Epidermal melanocyte (primary cell): ENCODE results near the gene ZNRF1.
"Not testable (repeated sequence)": the region's sequence is repeated elsewhere in the genome, so short reads cannot be mapped to it uniquely, and the experiment has no call there.

Source experiments
- DNase-seq: peaks from one replicate; pipeline ENCODE4 v3.0.0; 2011; ENCODE audit warnings: low spot score; ENCODE audit not compliant: insufficient read length

ZNRF1 gene

GRCh38 chr16:75000481-75001081 lies 1.8 kb downstream of the ZNRF1 start:
- DNase-seq: no peak

GRCh38 chr16:75002474-75002873 lies 3.6 kb downstream of the ZNRF1 start:
- no peak for DNase-seq

DNA sequence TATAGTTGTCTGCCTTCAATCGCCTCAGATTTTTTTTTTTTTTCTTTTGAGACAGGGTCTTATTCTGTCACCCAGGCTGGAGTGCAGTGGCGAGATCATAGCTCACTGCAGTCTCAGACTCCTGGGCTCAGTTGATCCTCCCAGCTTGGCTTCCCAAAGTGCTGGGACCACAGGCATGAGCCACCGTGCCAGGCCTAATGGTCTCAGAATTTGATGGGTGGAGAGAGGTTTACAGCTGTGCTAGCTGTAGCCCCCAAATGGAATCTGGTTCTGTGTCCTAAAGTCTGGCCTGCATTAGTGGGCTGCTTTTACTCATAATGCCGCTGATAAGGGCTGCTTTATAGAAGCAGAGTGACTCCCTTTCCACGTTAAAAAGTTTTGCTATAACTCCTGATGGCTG lies 5.1 kb downstream of the ZNRF1 start:
- no peak for DNase-seq

GRCh38 chr16:75004460-75004859 lies 5.6 kb downstream of the ZNRF1 start:
- DNase-seq: no peak

- DNase-seq: no peak
Observed at GRCh38 chr16:75005697-75006096, 6.9 kb downstream of the ZNRF1 start.

DNA sequence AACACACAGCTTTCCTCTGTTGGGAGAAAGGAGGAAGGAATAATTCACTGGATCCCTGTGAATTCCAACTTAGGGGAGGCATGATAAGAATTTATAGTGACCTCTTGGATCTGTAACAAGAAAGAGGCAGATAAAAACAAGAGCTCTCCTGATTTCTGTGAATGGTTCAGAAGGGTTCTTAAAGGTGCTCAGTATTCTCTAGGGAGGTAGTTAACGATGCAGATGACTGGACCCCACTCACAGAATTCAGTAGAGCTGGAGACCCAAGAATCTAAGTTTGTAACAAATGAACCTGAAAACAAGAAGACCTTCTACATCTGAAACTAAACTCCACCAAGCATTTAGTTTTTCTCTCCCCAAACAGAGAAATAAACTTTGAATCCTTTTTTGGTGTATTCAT lies 8.6 kb downstream of the ZNRF1 start:
- no peak for DNase-seq

DNA sequence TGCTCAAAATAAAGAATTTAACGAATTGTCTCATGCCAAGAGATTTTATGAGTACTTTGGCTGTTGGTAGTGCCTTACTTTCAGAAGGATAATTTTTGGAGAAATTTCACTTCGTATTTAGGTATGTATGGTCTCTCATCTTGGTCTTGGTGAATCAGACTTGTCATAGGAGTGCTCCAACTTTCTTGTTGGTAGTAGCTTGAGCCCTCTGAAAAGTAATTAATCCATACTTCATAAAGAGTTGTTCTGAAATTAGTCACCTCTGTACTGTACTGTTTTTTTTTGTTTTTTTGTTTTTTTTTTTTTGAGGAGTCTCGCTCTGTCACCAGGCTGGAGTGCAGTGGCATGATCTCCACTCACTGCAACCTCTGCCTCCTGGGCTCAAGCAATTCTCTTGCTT lies 11.6 kb downstream of the ZNRF1 start:
- no peak for DNase-seq

DNA sequence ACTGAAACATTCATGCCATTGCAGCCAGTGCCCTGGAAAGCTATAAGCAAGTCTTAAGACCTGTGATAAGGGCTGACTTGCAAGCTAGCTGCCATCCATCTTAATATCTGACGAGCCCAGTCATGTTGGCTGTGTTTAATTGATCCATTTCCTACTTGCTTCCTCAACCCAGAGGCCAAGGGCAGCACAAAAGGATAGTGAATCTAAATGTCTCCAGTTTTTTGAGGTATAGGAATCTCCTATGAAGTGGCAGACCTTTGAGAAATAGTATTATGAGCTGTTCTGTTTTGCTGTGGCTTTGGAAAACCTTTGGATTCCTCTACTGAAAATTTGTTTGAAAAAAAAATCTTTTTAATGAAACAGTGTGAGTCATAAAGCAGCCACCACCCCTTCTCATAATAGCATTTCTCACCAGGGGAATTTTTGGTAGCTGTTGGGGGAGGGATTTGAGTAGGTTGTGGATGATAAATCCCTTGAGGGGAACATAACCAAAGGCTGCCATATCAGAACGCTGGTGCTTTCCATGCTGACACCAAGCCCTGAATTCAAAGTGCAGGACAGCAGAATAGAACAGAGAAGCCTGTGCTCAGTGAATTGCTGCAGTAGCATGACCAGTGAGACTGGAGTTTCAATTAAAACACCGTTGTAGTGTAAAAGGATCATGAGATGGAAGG lies 12.9 kb downstream of the ZNRF1 start:
- no peak for DNase-seq

- DNase-seq: no peak
Observed at GRCh38 chr16:75012380-75013081, 13.7 kb downstream of the ZNRF1 start.

DNA sequence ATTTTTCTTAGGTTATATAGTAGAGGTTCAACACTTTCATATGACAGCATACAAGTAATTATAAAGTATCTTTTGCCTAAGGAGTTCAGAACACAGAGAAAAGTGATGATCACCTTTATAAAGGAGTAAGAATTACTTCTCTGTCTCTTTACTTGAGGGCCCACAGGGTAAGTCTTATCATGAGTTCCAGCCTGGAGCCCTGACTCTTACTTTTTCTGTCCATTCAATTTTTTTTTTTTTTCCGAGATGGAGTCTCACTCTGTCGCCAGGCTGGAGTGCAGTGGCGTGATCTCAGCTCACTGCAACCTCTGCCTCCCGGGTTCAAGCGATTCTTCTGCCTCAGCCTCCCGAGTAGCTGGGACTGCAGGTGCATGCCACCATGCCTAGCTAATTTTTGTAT lies 14.3 kb downstream of the ZNRF1 start:
- not testable (repeated sequence) for DNase-seq

GRCh38 chr16:75014318-75014717 lies 15.5 kb downstream of the ZNRF1 start:
- no peak for DNase-seq

DNA sequence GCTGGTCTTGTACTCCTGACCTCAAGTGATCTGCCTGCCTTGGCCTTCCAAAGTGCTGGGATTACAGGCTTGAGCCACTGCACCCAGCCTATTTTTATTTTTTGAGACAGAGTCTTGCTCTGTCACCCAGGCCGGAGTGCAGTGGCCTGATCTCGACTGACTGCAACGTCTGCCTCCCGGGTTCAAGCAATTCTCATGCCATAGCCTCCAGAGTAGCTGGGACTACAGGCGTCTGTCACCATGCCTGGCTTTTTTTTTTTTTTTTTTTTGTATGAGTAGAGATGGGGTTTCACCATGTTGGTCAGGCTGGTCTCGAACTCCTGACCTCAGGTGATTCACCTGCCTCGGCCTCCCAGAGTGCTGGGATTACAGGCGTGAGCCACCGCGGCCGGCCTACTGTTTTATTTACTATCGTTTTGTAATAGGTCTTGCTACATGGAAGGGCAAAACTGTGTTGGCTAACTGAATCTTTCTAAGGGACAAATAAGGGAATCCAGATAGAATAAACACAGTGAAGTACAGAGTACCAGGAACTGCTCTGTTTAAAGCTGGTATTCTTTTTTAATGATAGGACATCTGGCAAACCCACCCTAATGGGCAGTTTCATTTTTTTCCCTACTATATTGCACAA lies 17.7 kb downstream of the ZNRF1 start:
- DNase-seq: not testable (repeated sequence)

GRCh38 chr16:75017670-75018525 lies 19.1 kb downstream of the ZNRF1 start:
- DNase-seq: no peak

- DNase-seq: no peak
Observed at GRCh38 chr16:75019007-75019406, 20.2 kb downstream of the ZNRF1 start.

- no peak for DNase-seq
Observed at GRCh38 chr16:75019586-75019985, 20.8 kb downstream of the ZNRF1 start.

DNA sequence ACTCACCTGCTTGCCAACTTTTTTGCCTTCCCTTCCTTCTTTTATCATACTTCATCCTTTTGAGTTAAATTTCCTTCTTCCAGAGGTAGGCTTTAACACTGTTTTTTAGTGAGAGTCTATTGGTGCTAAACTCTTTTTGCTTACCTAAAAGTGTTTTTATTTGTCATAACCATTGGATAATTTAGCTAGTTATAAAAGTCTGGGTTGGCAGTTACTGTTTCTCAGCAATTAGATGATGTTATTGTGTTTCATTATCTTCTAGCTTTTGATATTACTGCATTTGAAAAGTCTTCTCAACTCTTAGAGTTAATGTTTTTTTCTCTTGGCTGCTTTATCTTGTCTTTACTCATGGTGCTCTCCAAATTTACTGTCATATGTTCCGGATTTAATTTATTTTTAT lies 22.6 kb downstream of the ZNRF1 start:
- no peak for DNase-seq

GRCh38 chr16:75022567-75022966 lies 23.7 kb downstream of the ZNRF1 start:
- no peak for DNase-seq

- no peak for DNase-seq
Observed at GRCh38 chr16:75023009-75023408, 24.2 kb downstream of the ZNRF1 start.

GRCh38 chr16:75024182-75024581 lies 25.4 kb downstream of the ZNRF1 start:
- DNase-seq: no peak

DNA sequence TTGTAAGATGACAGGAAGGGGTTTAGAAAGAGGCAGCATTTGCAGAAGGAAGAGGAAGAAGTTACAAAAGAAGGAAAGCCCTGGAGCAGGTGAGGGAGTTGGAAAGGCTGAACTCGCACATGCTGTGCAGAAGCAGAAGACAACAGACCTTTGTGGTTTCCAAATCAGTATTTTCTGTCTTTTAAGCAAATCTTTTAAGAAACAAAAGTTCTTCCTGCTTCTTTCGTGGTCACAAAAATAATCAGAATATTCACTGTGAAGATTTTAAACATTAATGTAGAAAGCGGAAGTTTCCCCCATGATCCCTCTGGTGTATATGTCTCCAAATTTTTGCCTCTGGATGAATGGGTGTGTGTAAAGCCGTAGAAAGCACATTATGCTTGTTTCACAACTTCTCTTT lies 25.8 kb downstream of the ZNRF1 start:
- no peak for DNase-seq

DNA sequence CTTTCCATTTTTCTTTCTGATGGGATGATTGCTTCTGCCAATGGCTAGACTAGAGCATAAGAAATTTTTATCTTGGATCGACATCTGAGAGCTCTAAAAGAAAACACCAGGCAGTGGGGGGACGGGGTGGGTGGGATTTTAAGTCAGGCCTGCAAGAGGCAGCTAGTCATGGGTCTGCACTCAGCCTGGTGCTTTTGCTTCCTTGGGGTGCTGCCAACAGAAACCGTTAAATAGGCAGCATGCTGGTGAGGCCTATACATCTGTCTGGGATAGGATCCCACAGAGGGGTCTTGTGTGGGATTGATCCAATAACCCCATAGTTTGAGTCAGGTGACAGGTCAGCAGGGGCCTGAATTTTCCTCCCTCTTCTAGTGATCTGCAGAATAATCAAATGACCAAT lies 26.9 kb downstream of the ZNRF1 start:
- no peak for DNase-seq
